ENCODE measurements around the gene GJD2.

Gene GJD2

GRCh38 chr15:34773013-34773412 lies 18.2 kb upstream of the GJD2 start:
- DNase-seq (ENCODE audit: low read depth) = no peak

GRCh38 chr15:34772312-34772711 lies 17.5 kb upstream of the GJD2 start:
- no peak for DNase-seq (ENCODE audit: low read depth)

GRCh38 chr15:34769711-34770110 lies 14.9 kb upstream of the GJD2 start:
- no peak for DNase-seq (ENCODE audit: low read depth)

GRCh38 chr15:34768530-34768929 lies 13.7 kb upstream of the GJD2 start:
- DNase-seq (ENCODE audit: low read depth) = no peak

- no peak for DNase-seq (ENCODE audit: low read depth)
Measured at GRCh38 chr15:34765741-34766140, 10.9 kb upstream of the GJD2 start.

- DNase-seq (ENCODE audit: low read depth) = no peak
Measured at GRCh38 chr15:34760909-34761308, 6.1 kb upstream of the GJD2 start.

GRCh38 chr15:34759992-34760391 lies 5.2 kb upstream of the GJD2 start:
- DNase-seq (ENCODE audit: low read depth) = no peak

GRCh38 chr15:34759347-34759746 lies 4.5 kb upstream of the GJD2 start:
- DNase-seq (ENCODE audit: low read depth) = no peak

- DNase-seq (ENCODE audit: low read depth) = no peak
Measured at GRCh38 chr15:34757262-34757661, 2.5 kb upstream of the GJD2 start.

GRCh38 chr15:34755419-34755773 lies 598 bp upstream of the GJD2 start:
- no peak for DNase-seq (ENCODE audit: low read depth)

GRCh38 chr15:34754171-34754601 lies 612 bp downstream of the GJD2 start:
- no peak for DNase-seq (ENCODE audit: low read depth)

- DNase-seq (ENCODE audit: low read depth) = peak; percentile 8
Measured at GRCh38 chr15:34753236-34753894, 1.4 kb downstream of the GJD2 start.

GRCh38 chr15:34749691-34750090 lies 5.1 kb downstream of the GJD2 start:
- no peak for DNase-seq (ENCODE audit: low read depth)

- DNase-seq (ENCODE audit: low read depth) = no peak
Measured at GRCh38 chr15:34739346-34739745, 15.5 kb downstream of the GJD2 start.

- no peak for DNase-seq (ENCODE audit: low read depth)
Measured at GRCh38 chr15:34738002-34738401, 16.8 kb downstream of the GJD2 start.

GRCh38 chr15:34737477-34737876 lies 17.3 kb downstream of the GJD2 start:
- DNase-seq (ENCODE audit: low read depth) = no peak

GRCh38 chr15:34734303-34734702 lies 20.5 kb downstream of the GJD2 start:
- no peak for DNase-seq (ENCODE audit: low read depth)

GRCh38 chr15:34733621-34734020 lies 21.2 kb downstream of the GJD2 start:
- no peak for DNase-seq (ENCODE audit: low read depth)

- DNase-seq (ENCODE audit: low read depth) = no peak
Measured at GRCh38 chr15:34732430-34732829, 22.4 kb downstream of the GJD2 start.

GRCh38 chr15:34730701-34731100 lies 24.1 kb downstream of the GJD2 start:
- no peak for DNase-seq (ENCODE audit: low read depth)

- no peak for DNase-seq (ENCODE audit: low read depth)
Measured at GRCh38 chr15:34729886-34730285, 24.9 kb downstream of the GJD2 start.

GRCh38 chr15:34729056-34729455 lies 25.7 kb downstream of the GJD2 start:
- no peak for DNase-seq (ENCODE audit: low read depth)

- peak; percentile 83 for DNase-seq (ENCODE audit: low read depth)
Measured at GRCh38 chr15:34726406-34727100, 28.2 kb downstream of the GJD2 start.

GRCh38 chr15:34725556-34725955 lies 29.2 kb downstream of the GJD2 start:
- peak; percentile 91 for DNase-seq (ENCODE audit: low read depth)

Measured in HS-27A (cell line).